NCI-H1436 treated with DMSO at 0.1 percent for 48 hours (cell line): ENCODE results near the gene PAK1.

Experiments used
- DNase-seq: peaks from one replicate; lab custom pipeline; 2025; lab: John Stamatoyannopoulos, UW

PAK1 gene

DNA sequence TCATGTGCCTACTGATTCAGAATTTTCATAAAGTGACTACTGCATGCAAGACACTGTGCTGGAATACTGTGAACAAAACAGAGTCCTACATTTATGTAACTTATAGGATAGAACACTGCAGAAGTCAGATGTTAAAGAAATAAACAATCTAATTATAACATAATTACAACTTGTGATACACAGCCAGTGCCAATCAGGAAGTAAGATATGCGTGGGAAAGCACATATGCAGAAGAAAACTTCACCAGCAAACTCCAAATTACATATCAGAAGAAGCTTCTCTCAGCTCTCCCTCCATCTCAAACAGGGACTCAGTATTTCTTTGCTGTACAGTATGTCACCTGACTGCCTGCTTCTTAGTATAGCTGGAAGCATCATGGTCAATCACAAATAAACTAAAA is 37.4 kb downstream of the PAK1 start:
- no peak for DNase-seq

DNA sequence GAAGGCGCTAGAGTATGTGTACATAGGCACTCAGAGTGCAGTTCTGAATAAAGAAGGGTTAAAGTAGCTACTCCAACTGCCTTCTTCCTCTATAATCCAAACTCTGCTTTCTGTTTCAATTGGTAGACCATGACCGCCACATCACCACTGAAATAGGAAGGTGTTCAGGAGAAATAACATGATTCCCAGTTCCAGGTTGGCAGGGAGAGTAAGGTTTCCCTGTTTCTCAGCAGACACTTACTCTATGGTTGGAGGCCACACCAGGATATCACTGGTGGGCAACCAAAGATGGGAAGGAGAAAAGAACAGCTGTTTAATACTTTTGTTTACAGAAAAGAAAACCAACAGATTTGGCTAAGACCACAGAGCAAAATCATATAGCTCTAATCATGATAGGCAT is 37.9 kb downstream of the PAK1 start:
- DNase-seq: no peak

GRCh38 chr11:77431813-77432212 is 42.1 kb downstream of the PAK1 start:
- DNase-seq: no peak

DNA sequence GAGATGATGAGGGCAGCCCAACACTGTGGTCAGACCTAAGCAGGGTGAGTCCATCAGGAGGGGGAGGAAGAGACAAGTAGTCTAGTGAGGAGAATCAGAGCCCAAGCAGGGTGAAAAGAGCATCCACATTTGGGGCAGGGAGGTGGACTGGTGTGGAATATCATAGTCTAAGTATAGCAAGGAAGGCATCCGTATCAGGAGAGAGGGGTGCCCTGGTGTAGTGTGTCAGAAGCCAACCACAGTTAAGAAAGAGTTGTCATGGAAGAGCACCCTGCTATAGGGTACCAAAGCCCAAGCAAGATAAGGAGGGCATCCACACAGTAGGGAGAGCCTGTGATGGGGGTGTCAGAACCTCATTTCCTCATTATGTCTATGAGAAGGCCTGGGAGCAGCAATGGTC is 45.3 kb downstream of the PAK1 start:
- no peak for DNase-seq

DNA sequence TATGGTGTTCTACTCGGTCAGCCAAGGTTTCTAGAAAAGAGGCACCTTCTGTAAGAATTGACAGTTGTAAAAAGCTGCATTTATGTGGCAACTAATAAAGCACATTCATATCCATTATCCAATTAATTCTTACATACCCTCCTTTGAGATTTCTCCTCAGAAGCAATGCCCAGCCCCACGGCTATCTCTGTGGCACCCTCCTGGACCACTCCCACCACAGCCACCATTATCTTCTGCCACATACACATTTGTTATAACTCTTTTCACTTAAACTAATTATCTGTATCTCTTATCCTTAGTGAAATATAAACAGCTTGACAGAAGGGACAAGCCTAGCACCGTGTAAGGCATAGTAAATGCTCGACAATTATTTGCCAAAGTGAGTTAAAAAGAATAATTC is 48.5 kb downstream of the PAK1 start:
- DNase-seq: no peak

DNA sequence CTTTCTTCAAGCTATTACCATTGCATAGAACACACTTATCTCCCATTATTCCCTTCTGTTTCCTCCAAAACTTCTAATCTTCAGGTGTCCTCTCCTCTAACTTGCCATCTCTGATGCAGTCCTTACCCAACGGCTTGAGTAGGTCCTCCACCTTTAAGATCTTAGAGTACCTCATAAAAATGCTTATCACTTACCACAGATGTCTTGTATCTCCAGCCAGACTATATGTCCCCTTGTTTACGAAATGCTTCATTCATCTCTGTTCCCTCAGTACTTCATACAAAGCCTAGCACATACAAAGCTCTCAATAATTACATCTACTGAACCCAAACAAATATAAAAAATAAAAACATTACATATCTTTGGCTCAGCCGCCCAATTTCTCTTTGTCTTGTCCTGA is 49.2 kb downstream of the PAK1 start:
- DNase-seq: no peak

DNA sequence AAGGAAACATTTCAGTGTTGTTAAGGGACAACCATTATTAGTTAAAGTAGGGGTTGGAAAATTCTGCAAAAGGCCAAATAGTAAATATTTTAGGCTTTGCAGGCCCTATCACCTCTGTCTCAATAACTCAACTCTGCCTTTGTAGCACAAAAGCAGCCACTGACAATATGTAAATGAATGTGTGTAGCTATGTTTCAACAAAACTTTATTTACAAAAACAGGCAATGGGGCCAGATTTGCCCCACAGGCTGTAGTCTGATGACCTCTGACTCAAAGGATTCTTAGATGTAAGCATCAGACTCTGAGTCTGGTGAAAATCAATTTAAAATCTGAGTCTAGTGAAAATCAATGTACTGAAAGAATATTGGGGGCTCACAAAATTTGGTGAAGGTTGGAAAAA is 50.3 kb downstream of the PAK1 start:
- DNase-seq: no peak

GRCh38 chr11:77422687-77423086 is 51.2 kb downstream of the PAK1 start:
- no peak for DNase-seq

GRCh38 chr11:77421041-77421723 is 52.7 kb downstream of the PAK1 start:
- DNase-seq: no peak

- no peak for DNase-seq
These were observed 54.8 kb downstream of the PAK1 start for GRCh38 chr11:77418971-77419597.

- DNase-seq: peak; percentile 19
These were observed 55.5 kb downstream of the PAK1 start for GRCh38 chr11:77418155-77418970.

DNA sequence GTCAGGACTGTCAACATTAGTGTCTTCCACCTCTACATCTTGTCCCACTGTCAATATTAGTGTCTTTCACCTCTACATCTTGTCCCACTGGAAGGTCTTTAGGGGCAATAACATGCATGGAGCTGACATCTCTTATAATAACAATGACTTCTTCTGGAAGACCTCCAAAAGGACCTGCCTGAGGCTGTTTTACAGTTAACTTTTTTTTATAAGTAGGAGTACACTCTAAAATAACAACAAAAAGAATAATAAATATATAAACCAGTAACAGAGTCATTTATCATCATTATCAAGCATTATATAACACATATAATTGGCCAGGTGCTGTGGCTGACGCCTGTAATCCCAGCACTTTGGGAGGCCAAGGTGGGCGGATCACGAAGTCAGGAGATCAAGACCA is 57.5 kb downstream of the PAK1 start:
- DNase-seq: no peak

- DNase-seq: no peak
These were observed 59.9 kb downstream of the PAK1 start for GRCh38 chr11:77413850-77414460.

GRCh38 chr11:77412814-77413213 is 61.1 kb downstream of the PAK1 start:
- no peak for DNase-seq

- DNase-seq: no peak
These were observed 62.0 kb downstream of the PAK1 start for GRCh38 chr11:77411717-77412441.

- DNase-seq: no peak
These were observed 62.7 kb downstream of the PAK1 start for GRCh38 chr11:77411137-77411707.

DNA sequence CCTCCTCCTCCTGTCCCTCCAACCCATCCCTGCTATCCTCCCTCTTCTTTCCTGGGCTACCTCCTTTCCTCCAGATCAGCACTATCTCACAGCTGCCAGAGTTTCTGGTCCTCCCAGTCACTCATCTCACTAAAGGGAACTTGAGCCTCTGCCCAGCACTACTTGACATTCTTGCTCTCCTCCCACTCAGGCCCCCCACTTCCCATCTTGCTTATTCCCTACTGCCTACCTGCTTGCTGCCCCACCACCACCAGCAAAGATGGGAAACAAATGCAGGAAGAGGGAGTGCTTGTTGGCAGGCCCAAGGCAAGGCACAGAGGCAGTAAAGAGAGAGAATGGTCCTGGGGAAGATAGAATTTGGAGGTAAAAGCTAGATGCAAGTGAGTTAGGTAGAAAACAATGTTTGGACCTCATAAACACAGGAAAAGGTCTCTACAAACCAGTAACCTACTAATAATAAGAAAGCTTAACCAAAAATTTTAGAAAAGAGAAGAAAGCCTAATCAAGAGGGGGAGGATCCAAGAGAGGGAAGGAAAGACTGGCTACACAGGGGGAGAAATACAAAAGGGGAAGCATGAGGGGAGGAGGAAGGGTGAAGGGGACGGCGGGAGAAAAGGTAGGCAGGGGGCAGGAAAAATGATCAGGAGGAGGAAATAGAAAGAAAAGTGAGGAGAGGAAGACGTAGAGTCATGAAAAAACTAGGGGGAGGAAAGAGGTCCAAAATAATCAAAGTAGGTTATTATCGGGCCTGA is 63.6 kb downstream of the PAK1 start:
- DNase-seq: no peak

- no peak for DNase-seq
These were observed 64.8 kb downstream of the PAK1 start for GRCh38 chr11:77409046-77409445.

- peak; percentile 31 for DNase-seq
These were observed 66.3 kb downstream of the PAK1 start for GRCh38 chr11:77407613-77408012.

- peak; percentile 69 for DNase-seq
These were observed 67.5 kb downstream of the PAK1 start for GRCh38 chr11:77406396-77406795.

GRCh38 chr11:77403211-77403610 is 70.7 kb downstream of the PAK1 start:
- no peak for DNase-seq
